Esophagus muscularis mucosa (tissue), 4 donors: ENCODE measurements around the gene CYB5A. TPM values are rescaled to one million over a fixed set of nuclear protein-coding genes. Genes with fewer than 3 reads are reported as not detected.

ENCODE experiments used
- DNase-seq: peaks from one replicate; pipeline ENCODE4 v3.0.0-alpha.2; 2017; ENCODE audit errors: extremely low spot score
- H3K27ac ChIP-seq, 4 donors: fragments of 200-600 bp; sonication (generic); replicated peaks in 1 of 4; 1 replicate in 3 of 4; 2 replicates in 1 of 4; pipeline ENCODE4 v1.5.1; 2016 to 2019; ENCODE audit warnings: mild to moderate bottlenecking in 1 of 4
- H3K27me3 ChIP-seq, 4 donors: fragments of 200-600 bp; sonication (generic); one replicate each; pipeline versions ENCODE4 v1.5.1 to v1.6.0; 2016 to 2019
- H3K36me3 ChIP-seq, 4 donors: fragments of 200-600 bp; sonication (generic); one replicate each; pipeline ENCODE4 v1.5.1; 2016 to 2019
- H3K4me1 ChIP-seq, 4 donors: fragments of 200-600 bp; sonication (generic); one replicate each; pipeline ENCODE4 v1.5.1; 2016 to 2019
- H3K4me3 ChIP-seq, 4 donors: fragments of 200-600 bp; sonication (generic); 1 replicate in 2 of 4; 2 replicates in 2 of 4; pipeline ENCODE4 v1.5.1; 2016 to 2019; ENCODE audit warnings: mild to moderate bottlenecking in 4 of 4, moderate library complexity in 1 of 4
- H3K9me3 ChIP-seq, 4 donors: fragments of 200-600 bp; sonication (generic); 1 replicate in 3 of 4; 2 replicates in 1 of 4; pipeline ENCODE4 v1.5.1; 2016 to 2019
- EP300 ChIP-seq: sonication (generic); formaldehyde crosslinking; IDR thresholded peaks from one replicate; pipeline ENCODE4 v1.6.1; 2017; ENCODE audit warnings: antibody characterized with exemption
- POLR2A ChIP-seq: fragments of 450-650 bp; IDR thresholded peaks from one replicate; pipeline ENCODE4 v1.6.1; 2017; ENCODE audit warnings: antibody characterized with exemption, moderate library complexity, mild to moderate bottlenecking, low read depth
- POLR2AphosphoS5 ChIP-seq, 2 donors: sonication (generic); formaldehyde crosslinking; IDR thresholded peaks; one replicate each; pipeline ENCODE4 v1.6.1; 2017; ENCODE audit warnings: antibody characterized with exemption in 2 of 2
- WGBS: methylation state at CpG from one replicate; pipeline ENCODE4 v1.1.5; 2018; 5-methylcytosine and 5-hydroxymethylcytosine counted together
- intact Hi-C: fragments of 100-400 bp; cut with DNase I; formaldehyde crosslinking; loops from one replicate; pipeline ENCODE4 v1.15.1; 2023
- total RNA-seq, 4 donors: library from RNA; depleted of rRNA; stranded (reverse); fragments of >200 nt; gene quantifications; one replicate each; pipeline versions ENCODE4 v1.1.0 to v1.2.1, GENCODE V29; 2016
- TF ChIP-seq, protein P1 (sequence below), 3 experiments: fragments of 200-600 bp in 2 of 3; fragments of 450-650 bp in 1 of 3; sonication (generic) in 2 of 3; IDR thresholded peaks; one replicate each; pipeline ENCODE4 v1.5.1; 2017 to 2019; ENCODE audit warnings: antibody characterized with exemption in 3 of 3, mild to moderate bottlenecking in 2 of 3, moderate library complexity in 1 of 3

Gene CYB5A
- total RNA-seq, 4 donors from 2014 or later, result 77.7 to 99.4 (median 81.5) TPM

DNA sequence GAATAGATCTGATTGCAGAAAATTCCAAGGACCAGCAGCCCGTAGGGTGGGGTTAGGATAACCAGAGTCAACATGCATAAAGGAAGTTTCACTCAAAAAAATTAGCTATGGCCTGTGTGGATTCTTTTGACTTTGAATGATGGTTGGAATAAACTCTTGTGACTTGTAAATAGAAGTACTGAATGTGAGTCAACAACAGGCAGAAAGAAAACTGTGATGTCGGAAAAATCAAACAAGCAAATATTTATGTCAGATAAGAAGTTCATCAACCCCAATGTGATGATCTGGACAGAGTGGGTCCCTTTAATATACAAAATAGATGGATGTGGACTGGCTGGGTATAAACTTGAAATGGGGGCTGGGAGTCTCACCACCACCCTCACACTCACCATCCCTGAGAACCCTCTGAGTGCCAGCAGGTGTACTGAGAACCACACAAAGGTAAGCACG, 75.1 kb downstream of the CYB5A start:
- Histone ChIP-seq H3K4me1 (no peaks in the 10 kb centered on the region), H3K4me3 (no peak overlapping the region), H3K27ac (no peak overlapping the region), H3K36me3 (no peaks in the 10 kb centered on the region), H3K9me3 (no peaks in the 10 kb centered on the region), H3K27me3 (peaks cover 0 to 2% (median 0%) of the 10 kb centered on the region in 4 donors)
- DNase-seq, result no peak
- intact Hi-C loops, result no loop called here
- WGBS, result 87% methylated on average over 3 of the region's 3 CpGs
- no peak for TF ChIP-seq EP300
- TF ChIP-seq POLR2A, result no peak
- TF ChIP-seq POLR2AphosphoS5 (IDR thresholded peaks at IDR 0.05), result no peak
- TF ChIP-seq, protein P1, sequence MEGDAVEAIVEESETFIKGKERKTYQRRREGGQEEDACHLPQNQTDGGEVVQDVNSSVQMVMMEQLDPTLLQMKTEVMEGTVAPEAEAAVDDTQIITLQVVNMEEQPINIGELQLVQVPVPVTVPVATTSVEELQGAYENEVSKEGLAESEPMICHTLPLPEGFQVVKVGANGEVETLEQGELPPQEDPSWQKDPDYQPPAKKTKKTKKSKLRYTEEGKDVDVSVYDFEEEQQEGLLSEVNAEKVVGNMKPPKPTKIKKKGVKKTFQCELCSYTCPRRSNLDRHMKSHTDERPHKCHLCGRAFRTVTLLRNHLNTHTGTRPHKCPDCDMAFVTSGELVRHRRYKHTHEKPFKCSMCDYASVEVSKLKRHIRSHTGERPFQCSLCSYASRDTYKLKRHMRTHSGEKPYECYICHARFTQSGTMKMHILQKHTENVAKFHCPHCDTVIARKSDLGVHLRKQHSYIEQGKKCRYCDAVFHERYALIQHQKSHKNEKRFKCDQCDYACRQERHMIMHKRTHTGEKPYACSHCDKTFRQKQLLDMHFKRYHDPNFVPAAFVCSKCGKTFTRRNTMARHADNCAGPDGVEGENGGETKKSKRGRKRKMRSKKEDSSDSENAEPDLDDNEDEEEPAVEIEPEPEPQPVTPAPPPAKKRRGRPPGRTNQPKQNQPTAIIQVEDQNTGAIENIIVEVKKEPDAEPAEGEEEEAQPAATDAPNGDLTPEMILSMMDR (IDR thresholded peaks at IDR 0.05), result no peak

DNA sequence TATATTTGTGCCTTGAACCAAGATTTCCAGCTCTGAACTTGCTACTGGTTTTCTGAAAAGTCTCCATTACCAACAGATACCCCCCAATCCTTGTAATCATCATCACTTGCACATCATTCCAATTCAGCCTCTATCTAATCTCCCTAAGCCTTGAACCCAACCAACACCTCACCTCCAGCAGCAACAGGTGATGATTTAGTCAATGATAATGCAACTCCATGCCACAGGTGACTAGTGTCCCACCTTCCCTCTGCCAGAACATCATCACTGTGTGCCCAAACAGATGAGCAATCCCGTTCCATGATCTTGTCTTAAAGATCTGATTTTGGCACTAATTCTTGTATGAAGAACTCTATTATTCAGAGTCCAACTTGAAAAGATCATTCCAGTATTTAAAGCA, 75.9 kb downstream of the CYB5A start:
- peaks cover 0 to 2% (median 0%) of the 10 kb centered on the region in 4 donors for H3K27me3 ChIP-seq
- no peaks in the 10 kb centered on the region for H3K36me3 ChIP-seq
- no peak overlapping the region for H3K27ac ChIP-seq
- no peaks in the 10 kb centered on the region for H3K9me3 ChIP-seq
- H3K4me1 ChIP-seq, result no peaks in the 10 kb centered on the region
- no peak overlapping the region for H3K4me3 ChIP-seq
- no peak for DNase-seq
- WGBS, result 0% methylated on average over 1 of the region's 1 CpG
- intact Hi-C loops, result no loop called here
- TF ChIP-seq POLR2AphosphoS5 (IDR thresholded peaks at IDR 0.05) (no peak), POLR2A (no peak), EP300 (no peak)
- TF ChIP-seq, protein P1 (IDR thresholded peaks at IDR 0.05), result no peak

DNA sequence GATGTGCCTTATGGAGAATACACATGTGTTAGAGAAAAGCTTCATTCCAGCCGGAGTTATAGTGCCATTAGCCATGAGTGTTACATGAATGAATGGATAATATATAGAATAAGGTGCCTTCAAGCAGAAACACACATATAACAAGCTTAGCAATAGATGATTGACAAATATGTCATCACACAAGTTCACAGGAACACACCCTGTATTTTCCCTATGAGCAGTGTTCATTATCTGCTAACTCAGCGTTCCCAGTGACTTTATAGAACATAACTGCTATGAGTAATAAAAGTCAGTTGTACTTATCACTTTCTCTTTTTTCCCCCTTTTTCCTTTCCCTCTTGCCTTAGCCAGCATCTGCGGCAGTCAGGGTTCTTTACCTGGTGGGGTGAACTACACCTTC, 78.3 kb downstream of the CYB5A start:
- Histone ChIP-seq H3K27me3 (peaks cover 0 to 2% (median 0%) of the 10 kb centered on the region in 4 donors), H3K4me3 (no peak overlapping the region), H3K36me3 (no peaks in the 10 kb centered on the region), H3K27ac (no peak overlapping the region), H3K9me3 (no peaks in the 10 kb centered on the region), H3K4me1 (no peaks in the 10 kb centered on the region)
- intact Hi-C loops, result no loop called here
- TF ChIP-seq, protein P1 (IDR thresholded peaks at IDR 0.05), result no peak
- no peak for TF ChIP-seq POLR2AphosphoS5 (IDR thresholded peaks at IDR 0.05)
- no peak for TF ChIP-seq EP300
- TF ChIP-seq POLR2A, result no peak
- no peak for DNase-seq
- 62% methylated on average over 3 of the region's 3 CpGs for WGBS

DNA sequence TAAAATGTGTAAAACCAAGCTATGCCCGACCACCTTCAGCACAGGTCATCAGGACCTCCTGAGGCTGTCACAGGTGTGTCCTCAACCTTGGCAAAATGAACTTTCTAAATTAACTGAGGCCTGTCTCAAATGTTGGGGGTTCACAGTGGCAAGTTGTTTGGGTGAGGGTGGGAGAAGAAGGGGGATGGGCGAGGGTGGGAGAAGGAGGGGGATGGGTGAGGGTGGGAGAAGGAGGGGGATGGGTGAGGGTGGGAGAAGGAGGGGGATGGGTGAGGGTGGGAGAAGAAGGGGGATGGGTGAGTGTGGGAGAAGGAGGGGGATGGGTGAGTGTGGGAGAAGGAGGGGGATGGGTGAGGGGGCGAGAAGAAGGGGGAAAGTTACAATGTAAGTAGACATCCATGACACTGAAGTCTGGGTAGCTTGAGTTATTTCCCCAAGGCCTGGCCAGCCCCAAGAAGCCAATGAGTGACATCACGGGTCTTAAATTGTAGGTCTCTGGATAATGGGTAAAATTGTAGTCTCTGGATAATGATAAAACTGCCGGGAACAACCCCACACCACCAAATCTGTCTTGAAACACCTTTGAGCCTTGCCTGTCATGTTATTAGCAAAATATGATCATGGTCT, 87.1 kb downstream of the CYB5A start:
- 78% methylated on average over 5 of the region's 5 CpGs for WGBS
- intact Hi-C loops, result no loop called here
- TF ChIP-seq EP300 (no peak), POLR2A (no peak), POLR2AphosphoS5 (IDR thresholded peaks at IDR 0.05) (no peak)
- TF ChIP-seq, protein P1 (IDR thresholded peaks at IDR 0.05), result no peak
- Histone ChIP-seq H3K4me1 (no peaks in the 10 kb centered on the region), H3K27me3 (no peaks in the 10 kb centered on the region), H3K36me3 (no peaks in the 10 kb centered on the region), H3K4me3 (no peak overlapping the region), H3K27ac (no peak overlapping the region), H3K9me3 (no peaks in the 10 kb centered on the region)
- DNase-seq, result no peak

DNA sequence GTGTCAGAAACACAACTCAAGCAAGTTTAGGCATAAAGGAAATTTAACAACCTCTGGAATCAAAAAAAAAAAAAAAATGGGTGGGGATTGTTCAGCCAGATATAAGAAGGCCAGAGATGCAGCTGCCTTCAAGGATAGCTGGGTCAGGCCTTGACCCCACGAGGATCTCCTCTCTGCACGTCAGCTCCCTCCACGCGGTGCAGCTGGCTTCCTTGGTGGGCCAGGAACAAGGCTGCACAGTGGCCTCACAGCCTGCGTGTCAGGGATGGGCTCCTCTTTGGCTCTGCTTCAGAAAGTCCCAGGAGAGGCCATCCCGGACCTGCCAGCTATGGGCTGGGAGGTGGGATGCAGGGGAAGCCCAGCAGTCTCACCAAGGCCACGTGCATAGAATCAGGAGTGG, 88.0 kb downstream of the CYB5A start:
- Histone ChIP-seq H3K4me1 (no peaks in the 10 kb centered on the region), H3K4me3 (no peak overlapping the region), H3K36me3 (no peaks in the 10 kb centered on the region), H3K9me3 (no peaks in the 10 kb centered on the region), H3K27ac (no peak overlapping the region), H3K27me3 (no peaks in the 10 kb centered on the region)
- WGBS, result 66% methylated on average over 7 of the region's 7 CpGs
- TF ChIP-seq, protein P1 (IDR thresholded peaks at IDR 0.05), result no peak
- TF ChIP-seq EP300 (no peak), POLR2A (no peak), POLR2AphosphoS5 (IDR thresholded peaks at IDR 0.05) (no peak)
- no peak for DNase-seq
- intact Hi-C loops, result no loop called here
